ENCODE data around the gene ATXN1. TPM values are rescaled to one million over a fixed set of nuclear protein-coding genes. Genes with fewer than 3 reads are reported as not detected.

Gene ATXN1
- polyA plus RNA-seq, 1 donor (not counting 4 experiments of a cell fraction or from before 2014, with no cell fraction given): 9.7 TPM

DNA sequence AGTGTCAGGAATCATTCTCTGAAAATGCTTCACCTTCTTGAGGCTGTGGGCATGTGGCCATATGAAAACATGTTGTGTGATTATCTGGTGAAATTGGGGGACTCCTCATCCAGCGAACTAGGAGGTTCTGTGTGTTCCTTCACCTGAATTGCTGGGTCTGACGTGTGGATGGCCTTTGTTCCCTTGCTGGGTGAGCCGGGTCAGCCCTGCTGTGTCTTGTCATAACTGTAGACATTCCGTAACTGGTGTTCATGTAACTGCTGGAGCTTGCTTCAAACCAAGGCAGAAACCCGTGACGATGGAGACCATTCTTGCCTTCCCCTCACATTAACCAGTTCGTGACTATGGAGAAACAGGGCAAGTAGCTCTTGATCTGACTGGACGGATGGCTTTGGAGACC, 399.4 kb downstream of the ATXN1 start:
- dilution Hi-C loops (cut with MboI; ENCODE audit: extremely low pct_ligation_motif_present, low sequenced_read_pairs): no loop called here
- no peak overlapping the region for H3K9ac ChIP-seq (ENCODE audit: control insufficient read depth, extremely low read depth, insufficient read depth, low read length)
- FAIRE-seq (no peak), DNase-seq (ENCODE audit: low read depth, low spot score) (no peak)
- H3K79me2 ChIP-seq (ENCODE audit: control insufficient read depth, insufficient read depth, low read length): no peaks in the 10 kb centered on the region
- H3K36me3 ChIP-seq (ENCODE audit: control insufficient read depth in 2 of 2, extremely low read depth in 1 of 2, insufficient read depth in 2 of 2, low read length in 2 of 2): peaks cover 0 to 4% of the 10 kb centered on the region in 2 experiments
- TF ChIP-seq EZH2 (IDR thresholded peaks at IDR 0.05; ENCODE audit: low read length): no peak
- TF ChIP-seq, protein P1, sequence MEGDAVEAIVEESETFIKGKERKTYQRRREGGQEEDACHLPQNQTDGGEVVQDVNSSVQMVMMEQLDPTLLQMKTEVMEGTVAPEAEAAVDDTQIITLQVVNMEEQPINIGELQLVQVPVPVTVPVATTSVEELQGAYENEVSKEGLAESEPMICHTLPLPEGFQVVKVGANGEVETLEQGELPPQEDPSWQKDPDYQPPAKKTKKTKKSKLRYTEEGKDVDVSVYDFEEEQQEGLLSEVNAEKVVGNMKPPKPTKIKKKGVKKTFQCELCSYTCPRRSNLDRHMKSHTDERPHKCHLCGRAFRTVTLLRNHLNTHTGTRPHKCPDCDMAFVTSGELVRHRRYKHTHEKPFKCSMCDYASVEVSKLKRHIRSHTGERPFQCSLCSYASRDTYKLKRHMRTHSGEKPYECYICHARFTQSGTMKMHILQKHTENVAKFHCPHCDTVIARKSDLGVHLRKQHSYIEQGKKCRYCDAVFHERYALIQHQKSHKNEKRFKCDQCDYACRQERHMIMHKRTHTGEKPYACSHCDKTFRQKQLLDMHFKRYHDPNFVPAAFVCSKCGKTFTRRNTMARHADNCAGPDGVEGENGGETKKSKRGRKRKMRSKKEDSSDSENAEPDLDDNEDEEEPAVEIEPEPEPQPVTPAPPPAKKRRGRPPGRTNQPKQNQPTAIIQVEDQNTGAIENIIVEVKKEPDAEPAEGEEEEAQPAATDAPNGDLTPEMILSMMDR (optimal IDR thresholded peaks at IDR 0.05 in 1 of 3, IDR thresholded peaks at IDR 0.05 in 1 of 3, conservative IDR thresholded peaks at IDR 0.05 in 1 of 3; ENCODE audit: extremely low read depth in 1 of 3, insufficient read depth in 2 of 3, low read length in 3 of 3): no peak
- H3K9me3 ChIP-seq (ENCODE audit: control insufficient read depth, low read depth, low read length): no peaks in the 10 kb centered on the region
- H3K4me2 ChIP-seq (ENCODE audit: control insufficient read depth, extremely low read depth, insufficient read depth, low read depth, low read length): no peak overlapping the region
- H2AFZ ChIP-seq (ENCODE audit: control insufficient read depth, low read length): no peak overlapping the region
- no peaks in the 10 kb centered on the region for H3K27me3 ChIP-seq (ENCODE audit: control insufficient read depth, extremely low read depth, insufficient read depth, low read length)
- H3K4me1 ChIP-seq (ENCODE audit: control insufficient read depth, extremely low read depth, insufficient read depth, low read length): peaks cover 2% of the 10 kb centered on the region
- H3K4me3 ChIP-seq (ENCODE audit: control insufficient read depth in 2 of 3, extremely low read depth in 1 of 3, insufficient read depth in 2 of 3, low read depth in 1 of 3, low read length in 3 of 3): no peak overlapping the region
- H4K20me1 ChIP-seq (ENCODE audit: control insufficient read depth, extremely low read depth, insufficient read depth, low read length): no peaks in the 10 kb centered on the region
- no peak overlapping the region for H3K27ac ChIP-seq (ENCODE audit: control insufficient read depth, insufficient read depth, low read length)
- H3K9me1 ChIP-seq (ENCODE audit: control insufficient read depth, extremely low read depth, insufficient read depth, low read length): no peaks in the 10 kb centered on the region

DNA sequence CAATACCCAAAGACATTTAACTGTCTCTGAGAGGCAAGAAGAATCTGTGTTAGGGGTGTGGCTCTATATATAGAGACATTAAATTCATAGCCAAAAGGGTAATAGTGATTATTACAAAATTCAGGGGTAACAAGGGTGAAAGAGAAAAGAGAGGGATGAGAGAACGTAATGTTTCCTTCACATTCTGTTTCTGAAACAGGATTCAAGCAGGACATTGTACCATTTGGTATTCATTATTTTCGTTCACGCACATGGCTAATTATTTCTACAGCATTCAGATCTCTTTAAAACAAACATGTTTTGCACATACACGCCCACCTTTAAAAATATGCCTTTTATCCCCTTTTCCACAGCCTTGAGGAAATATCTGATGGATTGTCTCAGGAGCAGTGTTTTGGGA, 400.1 kb downstream of the ATXN1 start:
- DNase-seq (ENCODE audit: low read depth, low spot score) (no peak), FAIRE-seq (no peak)
- no peak overlapping the region for H3K4me2 ChIP-seq (ENCODE audit: control insufficient read depth, extremely low read depth, insufficient read depth, low read depth, low read length)
- TF ChIP-seq EZH2 (IDR thresholded peaks at IDR 0.05; ENCODE audit: low read length): no peak
- TF ChIP-seq, protein P1 (optimal IDR thresholded peaks at IDR 0.05 in 1 of 3, IDR thresholded peaks at IDR 0.05 in 1 of 3, conservative IDR thresholded peaks at IDR 0.05 in 1 of 3; ENCODE audit: extremely low read depth in 1 of 3, insufficient read depth in 2 of 3, low read length in 3 of 3): no peak
- dilution Hi-C loops (cut with MboI; ENCODE audit: extremely low pct_ligation_motif_present, low sequenced_read_pairs): no loop called here
- no peak overlapping the region for H3K27ac ChIP-seq (ENCODE audit: control insufficient read depth, insufficient read depth, low read length)
- no peaks in the 10 kb centered on the region for H3K79me2 ChIP-seq (ENCODE audit: control insufficient read depth, insufficient read depth, low read length)
- H4K20me1 ChIP-seq (ENCODE audit: control insufficient read depth, extremely low read depth, insufficient read depth, low read length): no peaks in the 10 kb centered on the region
- H3K4me3 ChIP-seq (ENCODE audit: control insufficient read depth in 2 of 3, extremely low read depth in 1 of 3, insufficient read depth in 2 of 3, low read depth in 1 of 3, low read length in 3 of 3): no peak overlapping the region
- no peak overlapping the region for H3K9ac ChIP-seq (ENCODE audit: control insufficient read depth, extremely low read depth, insufficient read depth, low read length)
- no peaks in the 10 kb centered on the region for H3K9me3 ChIP-seq (ENCODE audit: control insufficient read depth, low read depth, low read length)
- no peaks in the 10 kb centered on the region for H3K9me1 ChIP-seq (ENCODE audit: control insufficient read depth, extremely low read depth, insufficient read depth, low read length)
- no peak overlapping the region for H2AFZ ChIP-seq (ENCODE audit: control insufficient read depth, low read length)
- H3K36me3 ChIP-seq (ENCODE audit: control insufficient read depth in 2 of 2, extremely low read depth in 1 of 2, insufficient read depth in 2 of 2, low read length in 2 of 2): peaks cover 0 to 4% of the 10 kb centered on the region in 2 experiments
- H3K4me1 ChIP-seq (ENCODE audit: control insufficient read depth, extremely low read depth, insufficient read depth, low read length): peaks cover 5% of the 10 kb centered on the region
- H3K27me3 ChIP-seq (ENCODE audit: control insufficient read depth, extremely low read depth, insufficient read depth, low read length): no peaks in the 10 kb centered on the region

Data from keratinocyte (primary cell).